Activated CD4-positive, alpha-beta T cell treated with anti-CD3 and anti-CD28 coated beads, Interleukin-2, Interleukin-6, amounts not matched to agents 100 ng/mL and 50 ng/mL, durations not matched to agents 16 hours and 8 hours (primary cell): ENCODE measurements around the gene DYNLT2B.
"Not testable (repeated sequence)": the region's sequence is repeated elsewhere in the genome, so short reads cannot be mapped to it uniquely, and the experiment has no call there.

Experiments used
- DNase-seq: peaks from one replicate; pipeline ENCODE4 v3.0.0-alpha.2; 2020

Gene DYNLT2B

DNA sequence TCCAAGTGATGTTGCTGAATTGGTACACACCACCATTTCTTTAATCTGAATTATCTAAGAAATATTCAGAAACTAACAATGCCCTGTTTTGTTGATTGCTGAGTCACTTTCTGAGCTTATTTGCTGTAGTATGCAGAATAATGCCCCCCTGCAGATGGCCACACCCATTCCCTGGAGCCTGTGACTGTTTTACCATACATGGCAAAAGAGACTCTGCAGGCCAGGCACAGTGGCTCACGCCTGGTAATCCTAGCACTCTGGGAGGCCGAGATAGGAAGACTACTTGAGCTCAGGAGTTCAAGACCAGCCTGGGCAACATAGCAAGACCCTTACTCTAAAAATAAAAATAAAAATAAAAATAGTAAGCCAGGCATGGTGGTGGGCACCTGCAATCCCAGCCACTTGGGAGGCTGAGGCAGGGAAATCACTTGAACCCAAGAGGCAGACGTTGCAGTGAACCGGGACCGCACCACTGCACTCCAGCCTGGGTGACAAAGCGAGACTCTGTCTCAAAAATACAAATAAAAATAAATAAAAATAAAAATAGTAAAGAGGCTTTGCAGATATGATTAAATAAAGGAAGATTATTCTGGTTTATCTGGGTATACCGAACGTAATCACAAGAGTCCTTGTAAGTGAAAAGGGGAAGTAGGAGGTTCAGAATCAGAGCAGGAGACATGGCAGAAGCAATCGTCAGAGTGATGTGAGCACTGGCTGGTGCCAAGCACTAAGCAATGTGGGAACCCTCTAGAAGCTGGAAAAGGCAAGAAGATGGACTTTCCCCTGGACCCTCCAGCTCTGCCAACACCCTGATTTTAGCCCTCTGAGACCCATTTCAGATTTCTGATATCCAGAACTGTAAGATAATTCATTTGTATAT lies 49.5 kb downstream of the DYNLT2B start:
- peak; percentile 44 for DNase-seq

DNA sequence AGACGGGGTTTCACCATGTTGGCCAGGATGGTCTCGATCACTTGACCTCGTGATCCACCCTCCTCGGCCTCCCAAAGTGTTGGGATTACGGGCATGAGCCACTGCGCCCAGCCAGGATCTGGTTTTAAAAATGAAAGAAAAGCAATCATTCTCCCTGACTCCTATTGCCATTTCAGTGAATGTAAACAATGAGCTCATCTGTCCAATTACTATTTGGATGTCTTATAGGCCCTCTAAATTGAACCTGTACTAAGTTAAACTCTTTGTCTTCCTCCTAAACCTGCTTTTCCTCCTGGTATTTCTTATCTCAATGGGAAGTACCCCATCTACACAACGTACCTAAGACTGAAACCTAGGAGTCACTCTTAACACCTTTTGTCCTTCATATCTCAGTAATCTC lies 54.2 kb downstream of the DYNLT2B start:
- DNase-seq = no peak

DNA sequence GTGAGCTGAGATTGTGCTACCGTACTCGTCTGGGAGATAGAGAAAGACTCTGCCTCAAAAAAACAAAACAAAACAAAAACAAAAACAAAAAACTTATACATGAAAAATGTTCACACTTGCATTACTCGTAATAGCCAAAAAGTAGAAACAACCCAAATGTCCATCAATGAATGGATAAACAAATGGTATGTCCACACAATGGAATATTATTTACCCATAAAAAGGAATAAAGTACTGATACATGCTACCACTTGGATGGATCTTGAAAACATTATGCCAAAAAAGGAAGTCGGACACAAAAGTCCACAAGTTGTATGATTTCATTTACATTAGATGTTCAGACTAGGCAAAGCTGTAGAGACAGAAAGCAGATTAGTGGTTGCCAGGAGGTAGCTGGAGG lies 57.3 kb downstream of the DYNLT2B start:
- no peak for DNase-seq

DNA sequence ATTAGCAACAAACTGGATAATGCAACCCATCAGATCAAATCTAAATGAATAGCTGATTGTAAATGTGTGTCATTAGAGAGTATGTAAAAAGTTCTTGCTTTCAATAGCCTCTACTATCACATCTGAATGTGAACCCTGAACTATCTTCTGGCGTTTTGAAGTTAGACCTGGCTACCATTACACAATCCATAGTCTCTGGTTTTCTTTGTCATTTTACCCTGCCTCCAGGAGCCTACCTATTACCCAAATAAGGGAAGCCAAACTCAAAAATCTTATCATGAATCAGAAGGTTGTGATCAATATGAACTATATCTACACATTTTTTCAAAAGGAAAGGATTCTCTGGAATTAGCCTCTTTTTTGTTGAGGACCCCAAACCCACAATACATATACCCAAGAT lies 62.3 kb downstream of the DYNLT2B start:
- no peak for DNase-seq

DNA sequence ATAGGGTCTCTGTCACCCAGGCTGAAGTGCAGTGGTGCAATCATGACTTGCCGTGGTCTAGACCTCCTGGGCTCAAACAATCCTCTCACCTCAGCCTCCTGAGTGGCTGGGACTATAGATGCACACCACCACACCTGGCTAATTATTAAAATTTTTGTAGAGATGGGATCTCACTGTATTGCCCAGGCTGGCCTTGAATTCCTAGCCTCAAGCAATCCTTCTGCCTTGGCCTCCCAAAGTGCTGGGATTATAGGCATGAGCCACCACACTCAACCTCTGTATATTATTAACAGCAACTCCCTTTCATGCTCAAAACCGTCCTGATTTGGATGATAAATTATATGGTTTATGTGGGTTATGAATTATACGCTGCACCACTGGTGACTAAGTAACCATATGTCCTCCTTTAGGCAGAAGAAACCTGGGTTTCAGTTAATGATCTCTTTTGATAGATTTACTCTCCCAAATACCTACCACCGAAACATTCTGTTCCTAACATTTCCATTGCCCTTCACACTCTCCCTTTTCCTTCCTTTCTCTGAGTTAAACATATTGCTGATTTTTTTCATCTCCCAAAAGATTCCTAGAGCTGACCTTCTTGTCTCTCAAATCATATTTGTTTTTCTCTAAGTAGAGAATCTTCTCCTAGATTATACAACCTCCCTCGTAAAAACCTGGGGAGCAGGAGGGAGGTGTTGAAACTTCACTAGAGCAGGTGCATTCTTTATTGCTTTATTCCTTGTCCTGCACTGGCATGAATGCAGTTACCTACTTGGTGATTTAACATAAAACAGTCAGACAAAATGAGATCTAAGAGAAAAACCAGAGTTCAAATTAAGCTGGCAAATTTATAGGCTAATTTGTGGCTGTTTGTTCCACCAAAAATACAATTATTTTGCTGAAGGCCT lies 63.4 kb downstream of the DYNLT2B start:
- DNase-seq = no peak

DNA sequence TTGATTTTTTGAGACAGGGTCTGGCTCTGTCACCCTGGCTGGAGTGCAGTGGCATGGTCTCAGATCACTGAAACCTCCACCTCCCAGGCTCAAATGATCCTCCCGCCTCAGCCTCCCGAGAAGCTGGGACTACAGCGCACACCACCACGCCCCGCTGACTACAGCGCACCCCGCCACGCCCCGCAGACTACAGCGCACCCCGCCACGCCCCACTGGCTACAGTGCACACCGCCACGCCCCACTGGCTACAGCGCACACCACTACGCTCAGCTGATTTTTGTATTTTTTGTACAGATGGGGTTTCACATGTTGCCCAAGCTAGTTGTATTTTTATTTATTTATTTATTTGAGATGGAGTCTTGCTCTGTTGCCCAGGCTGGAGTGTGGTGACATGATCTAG lies 66.1 kb downstream of the DYNLT2B start:
- DNase-seq = no peak

DNA sequence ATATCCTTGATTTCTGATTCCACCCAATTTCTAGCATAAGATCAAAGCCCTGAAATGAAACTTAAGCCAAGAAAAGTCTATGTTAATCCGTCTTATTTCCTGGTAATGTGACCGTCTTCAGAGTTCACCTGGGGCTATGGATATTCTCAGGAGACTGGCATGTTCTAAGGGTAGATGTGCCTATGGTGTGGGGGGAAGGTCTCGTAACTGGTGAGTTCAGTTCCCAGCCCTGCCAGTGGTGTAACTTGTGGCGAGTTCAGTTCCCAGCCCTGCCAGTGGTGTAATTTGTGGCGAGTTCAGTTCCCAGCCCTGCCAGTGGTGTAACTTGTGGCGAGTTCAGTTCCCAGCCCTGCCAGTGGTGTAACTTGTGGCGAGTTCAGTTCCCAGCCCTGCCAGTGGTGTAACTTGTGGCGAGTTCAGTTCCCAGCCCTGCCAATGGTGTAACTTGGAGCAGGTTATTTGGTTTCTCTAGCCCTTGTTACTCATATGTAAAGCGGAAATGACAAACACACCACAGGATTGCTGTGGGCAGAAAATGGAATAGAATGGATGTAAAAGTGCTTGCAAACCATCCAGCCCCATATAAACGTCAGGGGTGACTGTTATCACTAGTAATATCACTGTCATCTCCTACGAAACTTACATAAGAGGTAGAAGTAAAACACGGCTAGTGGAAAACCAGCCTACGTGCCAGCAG lies 71.3 kb downstream of the DYNLT2B start:
- peak; percentile 64 for DNase-seq

DNA sequence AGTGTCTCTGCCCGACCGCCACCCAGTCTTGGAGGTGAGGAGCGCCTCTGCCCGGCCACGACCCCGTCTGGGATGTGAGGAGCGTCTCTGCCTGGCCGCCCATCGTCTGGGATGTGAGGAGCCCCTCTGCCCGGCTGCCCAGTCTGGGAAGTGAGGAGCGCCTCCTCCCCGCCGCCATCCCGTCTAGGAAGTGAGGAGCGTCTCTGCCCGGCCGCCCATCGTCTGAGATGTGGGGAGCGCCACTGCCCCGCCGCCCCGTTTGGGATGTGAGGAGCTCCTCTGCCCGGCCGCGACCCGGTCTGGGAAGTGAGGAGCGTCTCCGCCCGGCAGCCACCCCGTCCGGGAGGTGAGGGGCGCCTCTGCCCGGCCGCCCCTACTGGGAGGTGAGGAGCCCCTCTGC lies 73.9 kb downstream of the DYNLT2B start:
- not testable (repeated sequence) for DNase-seq

DNA sequence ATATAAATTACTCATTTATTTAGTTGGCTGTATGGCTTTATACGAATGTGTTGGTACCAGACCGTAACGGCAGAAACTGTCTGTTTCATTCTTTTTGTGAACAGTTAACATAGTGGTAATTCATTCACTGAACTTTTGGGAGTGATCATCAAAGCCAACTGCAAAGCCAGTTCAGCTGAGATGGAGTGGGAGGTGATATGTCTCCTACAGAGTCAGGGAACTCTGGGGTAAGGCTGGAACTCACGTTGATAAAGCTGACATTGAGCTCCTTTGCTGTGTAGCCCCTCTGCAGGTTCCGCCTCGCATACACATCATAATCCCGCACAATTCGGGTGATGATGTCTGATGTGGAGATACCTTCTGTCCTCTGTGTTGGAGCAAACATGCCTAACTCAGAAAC lies 76.3 kb downstream of the DYNLT2B start:
- DNase-seq = no peak
